Activated T-helper 2 cell treated with anti-CD3 and anti-CD28 coated beads, Interferon-gamma antibody, Interleukin-2, Interleukin-4, amounts not matched to agents 10 μg/mL and 5 μg/mL and 100 μg/mL, durations not matched to agents 14 hours and 24 hours and 36 hours (primary cell): ENCODE data around the gene TTC33. TPM values are rescaled to one million over a fixed set of nuclear protein-coding genes. Genes with fewer than 3 reads are reported as not detected.
"Not testable (repeated sequence)": the region's sequence is repeated elsewhere in the genome, so short reads cannot be mapped to it uniquely, and the experiment has no call there.

Experiments used
- DNase-seq: peaks from one replicate; pipeline ENCODE4 v3.0.0; 2021; ENCODE audit warnings: low spot score
- H3K27ac Mint-ChIP-seq: one replicate; pipeline ENCODE4 v1.8.0; 2021; ENCODE audit warnings: mixed read lengths
- H3K27me3 Mint-ChIP-seq: one replicate; pipeline ENCODE4 v1.8.0; 2021; ENCODE audit warnings: low read depth, mixed read lengths
- H3K36me3 Mint-ChIP-seq: one replicate; pipeline ENCODE4 v1.8.0; 2021; ENCODE audit warnings: low read depth, mixed read lengths
- H3K4me1 Mint-ChIP-seq: one replicate; pipeline ENCODE4 v1.8.0; 2021; ENCODE audit warnings: low read depth, mixed read lengths
- H3K4me3 Mint-ChIP-seq: one replicate; pipeline ENCODE4 v1.8.0; 2021; ENCODE audit warnings: low read depth, mild to moderate bottlenecking, moderate library complexity, mixed read lengths
- H3K9me3 Mint-ChIP-seq: one replicate; pipeline ENCODE4 v1.8.0; 2021; ENCODE audit warnings: mixed read lengths
- intact Hi-C: fragments of 100-400 bp; cut with micrococcal nuclease; formaldehyde crosslinking; loops from one replicate; pipeline ENCODE4 v1.15.1; 2023
- total RNA-seq: library from RNA; stranded (reverse); gene quantifications from 2 replicates; pipeline ENCODE4 v1.2.3, GENCODE V29; 2022

Gene TTC33
- total RNA-seq, 1 donor from 2014 or later = 29.3 TPM

DNA sequence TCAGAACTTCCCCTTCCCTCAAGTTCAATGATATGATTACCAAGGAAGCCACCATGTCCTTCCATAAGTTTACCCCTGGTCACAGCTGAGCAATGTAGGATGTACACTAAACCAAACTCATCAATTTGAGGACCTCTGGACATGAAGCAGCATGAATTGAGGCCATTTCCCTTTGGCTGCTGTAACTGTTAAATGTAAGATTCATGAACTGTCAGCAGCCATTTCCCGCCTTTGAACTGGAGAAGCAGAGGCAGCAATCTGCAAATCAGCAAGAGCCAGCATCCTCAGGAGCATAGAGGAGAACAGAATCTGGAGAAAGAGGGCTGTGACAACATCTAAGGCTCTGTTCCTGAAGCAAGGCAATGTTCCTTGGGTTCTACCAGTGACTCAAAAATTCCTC lies 180.3 kb downstream of the TTC33 start:
- Mint-ChIP-seq H3K36me3 (no peaks in the 10 kb centered on the region), H3K4me1 (peaks cover 38% of the 10 kb centered on the region), H3K4me3 (no peak overlapping the region), H3K27me3 (no peaks in the 10 kb centered on the region), H3K27ac (no peak overlapping the region), H3K9me3 (no peaks in the 10 kb centered on the region)
- intact Hi-C loops = loop anchor here (5.0 kb wide), 1 partner anchor 262 kb away; the partner anchor contains the start of gene RPL37
- no peak for DNase-seq

DNA sequence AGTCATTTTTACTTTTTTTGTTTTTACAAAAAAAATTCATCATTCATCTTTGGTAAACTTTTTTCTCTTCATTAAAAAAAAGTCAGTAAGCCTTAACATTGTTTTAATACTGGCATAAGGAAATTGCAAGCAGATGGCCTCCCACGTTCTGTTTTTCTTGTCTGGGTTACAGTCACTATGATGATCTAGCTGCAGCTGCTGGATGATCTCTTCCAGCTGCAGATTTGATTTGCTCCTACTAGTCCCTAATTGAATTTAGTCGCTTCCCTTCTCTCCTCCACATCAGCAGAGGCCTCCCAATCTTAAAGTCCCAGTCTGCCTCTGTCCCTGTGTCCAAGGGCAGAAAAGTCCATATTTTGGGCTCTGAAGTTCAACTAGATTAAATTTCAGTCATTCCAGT lies 182.8 kb downstream of the TTC33 start:
- H3K9me3 Mint-ChIP-seq = no peaks in the 10 kb centered on the region
- H3K4me1 Mint-ChIP-seq = peaks cover 23% of the 10 kb centered on the region
- H3K27ac Mint-ChIP-seq = no peak overlapping the region
- intact Hi-C loops = no loop called here
- H3K4me3 Mint-ChIP-seq = no peak overlapping the region
- no peaks in the 10 kb centered on the region for H3K36me3 Mint-ChIP-seq
- no peaks in the 10 kb centered on the region for H3K27me3 Mint-ChIP-seq
- DNase-seq = no peak

DNA sequence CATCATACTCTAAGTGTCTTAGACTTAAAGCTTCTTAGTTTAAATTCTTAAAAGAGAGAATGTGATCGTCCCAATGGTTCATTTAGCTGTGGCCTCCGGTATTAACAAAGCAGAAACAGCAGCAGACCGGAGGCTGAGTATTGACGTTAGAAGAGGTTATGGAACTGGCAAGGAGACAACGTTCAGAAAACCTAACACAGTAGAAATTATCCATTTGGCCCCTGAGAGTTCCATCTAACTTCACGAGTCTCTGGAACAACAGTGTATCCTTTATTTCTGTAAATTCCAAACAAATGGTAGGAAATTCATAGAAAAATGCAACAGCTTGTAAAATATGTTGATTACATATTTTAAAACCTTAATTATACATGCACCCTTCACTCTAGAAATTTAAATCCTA lies 183.4 kb downstream of the TTC33 start:
- no peak overlapping the region for H3K4me3 Mint-ChIP-seq
- H3K27ac Mint-ChIP-seq = no peak overlapping the region
- no peak for DNase-seq
- intact Hi-C loops = no loop called here
- H3K4me1 Mint-ChIP-seq = peaks cover 22% of the 10 kb centered on the region
- no peaks in the 10 kb centered on the region for H3K9me3 Mint-ChIP-seq
- no peaks in the 10 kb centered on the region for H3K27me3 Mint-ChIP-seq
- H3K36me3 Mint-ChIP-seq = no peaks in the 10 kb centered on the region

DNA sequence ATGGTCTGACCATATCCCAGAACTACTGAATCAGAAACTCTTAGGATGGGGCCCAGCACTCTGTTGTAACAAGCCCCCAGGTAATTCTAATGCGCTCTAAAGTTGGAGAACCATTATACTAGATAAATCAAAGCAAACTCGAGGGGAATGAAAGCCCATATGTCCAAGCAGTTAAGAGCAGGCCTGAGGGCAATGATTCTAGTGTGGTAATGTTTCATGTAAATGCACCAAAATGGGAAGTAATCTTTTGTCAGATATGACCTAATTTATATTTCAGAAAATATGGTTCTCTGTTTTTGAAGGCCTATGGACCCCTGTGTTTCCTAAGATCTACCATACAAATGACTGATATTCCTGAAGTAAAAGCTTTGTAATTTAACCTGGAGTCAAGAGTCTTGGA lies 184.0 kb downstream of the TTC33 start:
- Mint-ChIP-seq H3K27me3 (no peaks in the 10 kb centered on the region), H3K9me3 (no peaks in the 10 kb centered on the region), H3K27ac (no peak overlapping the region), H3K36me3 (no peaks in the 10 kb centered on the region), H3K4me3 (no peak overlapping the region), H3K4me1 (peaks cover 22% of the 10 kb centered on the region)
- no peak for DNase-seq
- intact Hi-C loops = no loop called here

DNA sequence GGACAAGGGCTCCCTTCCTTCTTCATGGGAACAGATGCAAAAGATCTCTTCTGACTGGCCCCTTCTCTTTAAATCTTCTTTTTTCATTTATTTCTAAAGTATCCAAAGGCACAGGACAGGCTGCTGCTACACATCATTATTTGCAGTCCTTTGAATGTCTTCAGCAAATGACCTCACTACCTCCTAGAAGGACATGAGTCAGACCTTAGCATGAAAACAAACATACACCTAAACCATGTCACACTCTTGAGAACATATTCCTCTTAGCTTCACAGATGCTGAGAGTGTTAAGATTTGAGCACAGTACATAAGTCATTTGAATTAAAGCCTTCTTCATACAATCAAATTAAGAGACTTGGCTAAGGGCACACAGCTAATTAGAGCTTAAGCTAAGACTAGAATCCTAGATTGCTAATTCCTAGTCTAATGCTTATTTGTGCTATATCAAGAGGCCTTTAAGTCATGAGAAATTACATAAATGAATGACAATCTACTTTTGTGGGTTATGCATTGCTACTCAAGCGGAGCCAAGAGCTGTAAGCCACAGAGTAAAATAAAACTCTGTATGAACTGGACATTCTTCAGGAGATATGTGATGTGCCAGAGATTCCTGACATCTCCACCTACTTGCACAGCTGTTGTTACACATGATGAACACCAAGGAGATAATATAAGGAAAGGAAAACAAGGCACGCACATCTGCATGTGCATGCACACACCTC lies 185.2 kb downstream of the TTC33 start:
- no peaks in the 10 kb centered on the region for H3K36me3 Mint-ChIP-seq
- intact Hi-C loops = no loop called here
- H3K4me1 Mint-ChIP-seq = peaks cover 18% of the 10 kb centered on the region
- no peak for DNase-seq
- no peak overlapping the region for H3K27ac Mint-ChIP-seq
- no peak overlapping the region for H3K4me3 Mint-ChIP-seq
- no peaks in the 10 kb centered on the region for H3K27me3 Mint-ChIP-seq
- peaks cover 7% of the 10 kb centered on the region for H3K9me3 Mint-ChIP-seq

DNA sequence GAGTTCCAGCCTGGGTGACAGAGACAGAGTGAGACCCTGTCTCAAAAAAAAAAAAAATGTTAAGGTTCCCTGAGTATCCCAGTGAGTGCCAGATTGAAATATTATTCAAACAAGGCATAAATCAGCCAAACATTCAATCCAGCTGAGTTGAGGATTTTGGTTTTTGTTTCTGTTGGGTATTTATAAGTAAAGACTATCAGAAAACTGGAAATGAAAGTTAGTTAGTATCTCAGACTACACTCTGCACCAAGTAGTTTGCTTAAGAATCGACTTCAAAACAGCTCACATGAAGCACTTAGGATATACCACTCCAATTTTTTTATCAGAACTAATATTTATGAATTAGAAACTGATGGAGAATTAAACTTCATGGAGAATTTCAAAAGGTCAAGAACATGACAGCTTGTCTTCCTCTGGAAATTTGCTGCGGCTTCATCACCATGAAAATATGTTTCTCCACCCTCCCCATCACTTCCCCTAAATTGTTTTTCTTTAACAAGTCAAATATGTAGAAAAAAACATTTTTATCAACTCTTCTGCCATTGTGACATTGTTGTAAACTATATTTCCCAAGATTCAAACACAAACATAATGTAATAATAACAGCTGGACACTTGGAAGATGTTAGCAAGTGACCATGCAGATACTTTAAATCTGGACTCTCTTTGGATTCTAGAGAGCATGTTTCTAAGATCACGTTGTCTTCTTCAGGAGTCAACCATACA lies 186.1 kb downstream of the TTC33 start:
- Mint-ChIP-seq H3K27me3 (no peaks in the 10 kb centered on the region), H3K4me3 (no peak overlapping the region), H3K36me3 (no peaks in the 10 kb centered on the region), H3K4me1 (peaks cover 14% of the 10 kb centered on the region), H3K27ac (no peak overlapping the region), H3K9me3 (peaks cover 7% of the 10 kb centered on the region)
- no peak for DNase-seq
- intact Hi-C loops = no loop called here

DNA sequence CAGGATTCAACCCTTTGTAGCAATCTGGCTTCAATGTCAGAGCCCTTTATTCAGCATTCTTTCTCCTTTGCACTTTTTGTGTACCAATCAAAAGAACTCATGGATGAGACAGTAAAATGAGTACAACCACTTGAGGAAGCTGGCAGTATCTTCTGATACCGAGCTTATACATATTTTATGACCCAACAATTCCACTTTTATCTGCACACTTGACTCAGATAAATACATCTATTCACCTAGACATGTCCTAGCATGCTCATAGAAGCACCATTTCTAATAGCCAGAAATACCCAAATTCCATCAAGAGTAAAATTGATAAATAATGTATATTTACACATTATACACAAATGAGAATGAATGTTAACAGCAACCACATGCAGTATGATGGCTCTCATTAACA lies 187.2 kb downstream of the TTC33 start:
- no peaks in the 10 kb centered on the region for H3K27me3 Mint-ChIP-seq
- DNase-seq = no peak
- intact Hi-C loops = no loop called here
- peaks cover 14% of the 10 kb centered on the region for H3K9me3 Mint-ChIP-seq
- peaks cover 14% of the 10 kb centered on the region for H3K4me1 Mint-ChIP-seq
- peaks cover 1% of the 10 kb centered on the region for H3K36me3 Mint-ChIP-seq
- no peak overlapping the region for H3K4me3 Mint-ChIP-seq
- H3K27ac Mint-ChIP-seq = no peak overlapping the region

DNA sequence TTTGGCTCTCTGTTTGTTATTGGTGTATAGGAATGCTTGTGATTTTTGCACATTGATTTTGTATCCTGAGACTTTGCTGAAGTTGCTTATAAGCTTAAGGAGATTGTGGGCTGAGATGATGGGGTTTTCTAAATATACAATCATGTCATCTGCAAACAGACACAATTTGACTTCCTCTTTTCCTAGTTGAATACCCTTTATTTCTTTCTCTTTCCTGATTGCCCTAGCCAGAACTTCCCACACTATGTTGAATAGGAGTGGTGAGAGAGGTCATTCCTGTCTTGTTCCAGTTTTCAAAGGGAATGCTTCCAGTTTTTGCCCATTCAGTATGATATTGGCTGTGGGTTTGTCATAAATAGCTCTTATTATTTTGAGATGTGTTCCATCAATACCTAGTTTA lies 192.6 kb downstream of the TTC33 start:
- peaks cover 30% of the 10 kb centered on the region for H3K9me3 Mint-ChIP-seq
- intact Hi-C loops, H3K4me1 Mint-ChIP-seq, H3K27ac Mint-ChIP-seq, H3K4me3 Mint-ChIP-seq, DNase-seq, H3K27me3 Mint-ChIP-seq, H3K36me3 Mint-ChIP-seq: not testable (repeated sequence)

DNA sequence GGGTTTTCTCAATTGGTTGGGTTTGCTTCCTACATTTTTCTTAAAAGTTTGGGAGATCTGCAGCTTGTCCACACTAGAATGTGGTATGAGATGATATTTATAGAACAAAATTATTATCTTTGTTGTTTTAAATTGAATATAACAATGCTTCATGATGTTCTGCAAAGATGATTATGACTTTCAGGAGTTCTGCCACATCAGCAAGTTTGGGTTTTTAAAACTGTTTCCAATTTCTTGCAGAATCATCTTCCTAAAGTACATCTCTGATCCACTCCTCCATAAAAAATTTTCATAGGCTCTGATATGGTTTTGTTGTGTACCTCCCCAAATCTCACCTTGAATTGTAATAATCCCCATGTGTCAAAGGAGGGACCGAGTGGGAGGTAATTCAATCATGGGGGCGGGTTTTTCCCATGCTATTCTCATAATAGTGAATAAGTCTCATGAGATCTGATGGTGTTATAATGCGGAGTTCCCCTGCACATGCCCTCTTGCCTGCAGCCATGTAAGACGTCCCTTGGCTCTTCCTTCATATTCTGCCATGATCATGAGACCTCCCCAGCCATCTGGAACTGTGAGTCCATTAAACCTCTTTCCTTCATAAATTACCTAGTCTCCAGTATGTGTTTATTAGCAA lies 195.2 kb downstream of the TTC33 start:
- Mint-ChIP-seq H3K27ac (no peak overlapping the region), H3K4me3 (no peak overlapping the region), H3K4me1 (no peaks in the 10 kb centered on the region), H3K27me3 (no peaks in the 10 kb centered on the region), H3K9me3 (peaks cover 23% of the 10 kb centered on the region), H3K36me3 (peaks cover 7% of the 10 kb centered on the region)
- intact Hi-C loops = no loop called here
- DNase-seq = no peak

DNA sequence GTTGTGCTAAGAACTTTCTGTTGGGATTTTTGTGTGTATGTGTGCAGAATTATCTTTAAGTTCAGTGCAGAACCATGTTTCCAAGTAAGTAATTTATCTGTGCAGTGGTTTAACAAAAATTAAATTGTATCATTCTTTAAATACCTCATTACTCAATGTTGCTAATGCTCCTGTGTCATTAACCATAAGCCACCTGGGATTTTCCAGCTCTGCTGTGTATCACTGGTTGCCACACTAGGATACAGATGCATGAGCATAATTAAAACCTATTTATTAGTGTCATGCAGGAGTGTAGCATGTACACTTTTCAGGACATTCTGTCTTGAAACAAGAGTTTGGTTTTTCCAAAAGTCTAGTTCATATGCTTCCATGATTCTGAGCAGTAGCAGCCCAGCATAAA lies 196.5 kb downstream of the TTC33 start:
- Mint-ChIP-seq H3K9me3 (peaks cover 21% of the 10 kb centered on the region), H3K27ac (no peak overlapping the region), H3K27me3 (no peaks in the 10 kb centered on the region), H3K36me3 (peaks cover 7% of the 10 kb centered on the region), H3K4me1 (no peaks in the 10 kb centered on the region), H3K4me3 (no peak overlapping the region)
- no peak for DNase-seq
- intact Hi-C loops = no loop called here

DNA sequence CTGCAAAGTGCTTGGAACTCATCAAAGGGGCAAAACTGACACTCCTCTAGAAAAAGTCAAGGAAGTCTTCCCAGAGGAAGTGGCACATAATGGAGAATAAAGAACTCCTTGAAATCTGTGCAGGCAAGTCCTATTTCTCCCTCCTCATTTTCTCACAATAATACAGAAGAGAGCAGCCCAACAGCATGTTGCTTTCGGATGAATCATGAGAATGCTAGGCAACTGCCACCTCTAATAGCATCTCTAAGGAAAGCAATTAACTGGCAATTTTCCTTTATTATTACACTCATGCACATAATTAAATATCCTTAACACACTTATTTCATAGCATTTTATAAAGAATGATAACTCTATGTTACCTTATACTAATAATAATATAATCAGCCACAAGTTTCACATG lies 198.3 kb downstream of the TTC33 start:
- no peak overlapping the region for H3K4me3 Mint-ChIP-seq
- H3K4me1 Mint-ChIP-seq = peaks cover 4% of the 10 kb centered on the region
- no peak overlapping the region for H3K27ac Mint-ChIP-seq
- no peak for DNase-seq
- H3K27me3 Mint-ChIP-seq = no peaks in the 10 kb centered on the region
- H3K9me3 Mint-ChIP-seq = peaks cover 7% of the 10 kb centered on the region
- H3K36me3 Mint-ChIP-seq = no peaks in the 10 kb centered on the region
- intact Hi-C loops = no loop called here

DNA sequence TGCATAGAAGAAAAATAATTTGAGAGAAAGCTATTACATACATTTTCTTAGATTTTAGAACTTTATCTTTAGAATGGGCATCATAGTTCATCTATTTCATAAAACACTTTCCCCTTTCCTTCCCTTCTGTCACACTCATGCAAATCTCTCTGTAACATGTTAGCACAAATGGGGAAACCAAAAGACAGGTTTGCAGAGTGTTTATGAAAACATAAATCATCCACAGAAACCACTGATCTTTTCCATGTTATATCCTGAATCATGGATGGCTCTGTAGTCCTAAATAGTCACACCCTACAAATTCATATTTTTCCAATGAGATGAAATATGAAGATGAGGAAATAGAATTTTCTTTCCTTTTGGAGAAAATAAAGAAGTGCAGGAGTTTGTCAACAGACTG lies 198.9 kb downstream of the TTC33 start:
- no peak for DNase-seq
- intact Hi-C loops = no loop called here
- Mint-ChIP-seq H3K27ac (no peak overlapping the region), H3K27me3 (no peaks in the 10 kb centered on the region), H3K9me3 (peaks cover 4% of the 10 kb centered on the region), H3K4me1 (peaks cover 4% of the 10 kb centered on the region), H3K4me3 (no peak overlapping the region), H3K36me3 (no peaks in the 10 kb centered on the region)

DNA sequence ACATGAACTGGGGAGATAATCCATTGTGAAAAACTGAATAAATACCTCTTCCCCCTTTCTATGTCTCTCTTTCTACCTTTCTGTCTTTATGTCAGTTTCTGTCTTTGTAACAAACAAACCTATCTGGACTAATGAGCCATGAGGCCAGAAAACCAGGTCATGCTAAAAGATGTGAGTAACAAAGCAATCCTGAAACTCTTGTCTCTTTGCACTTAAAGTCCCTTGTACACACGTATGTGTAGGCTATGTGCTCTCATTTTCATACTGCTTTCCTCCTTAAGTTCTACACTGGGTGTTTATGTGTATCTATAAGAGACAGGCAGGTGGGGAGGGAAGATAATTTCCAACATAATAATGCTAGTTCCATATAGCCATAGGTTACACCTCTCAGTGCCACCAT lies 199.9 kb downstream of the TTC33 start:
- no peaks in the 10 kb centered on the region for H3K9me3 Mint-ChIP-seq
- H3K36me3 Mint-ChIP-seq = no peaks in the 10 kb centered on the region
- H3K27me3 Mint-ChIP-seq = no peaks in the 10 kb centered on the region
- intact Hi-C loops = no loop called here
- no peak overlapping the region for H3K27ac Mint-ChIP-seq
- peaks cover 6% of the 10 kb centered on the region for H3K4me1 Mint-ChIP-seq
- no peak for DNase-seq
- no peak overlapping the region for H3K4me3 Mint-ChIP-seq
